GM19468 (cell line): ENCODE measurements around the gene ZNF502.
"Not testable (repeated sequence)": the region's sequence is repeated elsewhere in the genome, so short reads cannot be mapped to it uniquely, and the experiment has no call there.

Experiments
- ATAC-seq: cut with Tn5 transposase; IDR thresholded peaks from one replicate; pipeline ENCODE4 v1.9.1; 2021; ENCODE audit warnings: mild to moderate bottlenecking, moderate library complexity, moderate number of reproducible peaks; ENCODE audit not compliant: unreplicated experiment; ENCODE audit errors: extremely low read depth

ZNF502 gene

GRCh38 chr3:44712455-44713075 is at the start of gene ZNF502:
ZNF502 (plus strand) TSS chr3:44712660; CDS start chr3:44720262, 7,602 bp downstream.
- no peak for ATAC-seq

DNA sequence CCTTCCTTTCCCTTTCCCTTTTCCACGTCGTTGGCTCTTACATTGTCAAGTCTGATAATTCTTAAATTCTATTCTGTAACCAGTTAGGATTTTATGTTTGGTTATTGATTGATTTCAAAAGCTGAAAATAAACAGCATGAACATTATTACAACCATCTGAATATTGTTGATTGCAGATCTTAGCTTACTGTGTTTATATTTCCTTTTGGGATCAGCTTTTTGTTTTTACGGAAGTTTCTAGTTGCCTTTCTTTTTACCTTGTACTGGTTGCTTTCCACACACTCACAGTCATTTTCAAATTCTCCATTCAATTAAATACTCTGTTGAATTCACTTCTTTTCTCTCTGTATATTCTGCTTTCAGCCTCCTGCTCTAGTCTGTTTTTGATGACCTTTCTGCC is 47.3 kb upstream of the ZNF502 start:
- no peak for ATAC-seq

GRCh38 chr3:44666346-44666745 is 46.1 kb upstream of the ZNF502 start:
- no peak for ATAC-seq

- ATAC-seq = no peak
Measured at GRCh38 chr3:44669760-44670159, 42.7 kb upstream of the ZNF502 start.

- ATAC-seq = not testable (repeated sequence)
Measured at GRCh38 chr3:44673466-44673865, 39.0 kb upstream of the ZNF502 start.

GRCh38 chr3:44674211-44674610 is 38.2 kb upstream of the ZNF502 start:
- ATAC-seq = no peak

GRCh38 chr3:44678480-44679116 is 33.9 kb upstream of the ZNF502 start:
- ATAC-seq = no peak

DNA sequence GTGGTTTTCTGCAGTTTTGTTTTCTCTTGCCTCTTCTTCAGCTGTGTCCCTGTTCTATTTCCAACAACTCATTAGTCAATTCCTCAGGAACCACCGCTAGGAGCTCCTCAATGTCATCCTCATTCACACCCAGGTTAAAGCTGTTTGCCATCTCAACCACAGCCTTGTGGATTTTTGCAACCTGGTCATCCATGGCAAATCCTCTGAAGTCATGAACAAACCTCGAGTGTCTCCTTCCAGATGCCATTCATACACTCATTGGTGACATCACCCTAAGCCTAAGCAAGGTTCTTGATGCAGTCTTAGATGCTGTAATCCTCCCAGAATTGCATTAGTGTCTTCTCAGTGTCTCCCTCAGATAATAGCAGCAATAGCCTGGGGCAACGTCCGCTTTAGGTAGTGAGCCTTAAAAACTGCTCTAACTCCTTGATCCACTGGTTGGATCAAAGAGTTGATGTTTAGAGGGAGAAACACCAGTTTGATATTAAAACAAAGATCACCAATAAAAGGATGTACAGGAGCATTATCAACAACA is 31.5 kb upstream of the ZNF502 start:
- ATAC-seq = no peak

DNA sequence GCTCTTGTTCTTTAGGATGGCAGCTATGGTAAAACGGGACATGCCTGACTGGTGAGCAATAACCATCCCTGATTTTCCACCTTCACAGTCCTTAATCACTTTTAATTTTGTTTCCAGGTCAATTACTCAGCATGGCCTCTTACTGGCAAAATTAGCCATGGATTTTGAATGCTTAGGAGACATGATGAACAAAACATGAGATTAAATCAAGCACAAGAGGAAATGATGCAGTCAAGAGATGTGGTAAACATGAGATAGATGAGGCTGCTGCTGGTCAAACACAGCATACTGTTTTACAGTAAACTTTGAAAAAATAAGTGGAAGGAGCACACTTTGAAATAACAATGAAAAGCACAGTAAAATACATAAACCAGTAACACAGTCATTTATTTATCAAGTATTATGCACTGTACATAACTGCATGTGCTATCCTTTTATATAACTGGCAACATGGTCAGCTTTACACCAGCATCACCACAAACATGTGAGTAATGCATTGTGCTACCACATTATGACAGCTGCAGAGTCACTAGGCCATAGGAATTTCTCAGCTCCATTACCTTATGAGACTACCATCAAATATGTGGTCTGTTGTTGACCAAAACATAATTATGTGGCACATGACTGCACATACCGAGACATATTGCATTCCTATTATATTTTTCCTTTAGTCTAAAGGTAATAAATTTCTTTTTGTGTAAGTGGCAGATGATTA is 30.1 kb upstream of the ZNF502 start:
- no peak for ATAC-seq

DNA sequence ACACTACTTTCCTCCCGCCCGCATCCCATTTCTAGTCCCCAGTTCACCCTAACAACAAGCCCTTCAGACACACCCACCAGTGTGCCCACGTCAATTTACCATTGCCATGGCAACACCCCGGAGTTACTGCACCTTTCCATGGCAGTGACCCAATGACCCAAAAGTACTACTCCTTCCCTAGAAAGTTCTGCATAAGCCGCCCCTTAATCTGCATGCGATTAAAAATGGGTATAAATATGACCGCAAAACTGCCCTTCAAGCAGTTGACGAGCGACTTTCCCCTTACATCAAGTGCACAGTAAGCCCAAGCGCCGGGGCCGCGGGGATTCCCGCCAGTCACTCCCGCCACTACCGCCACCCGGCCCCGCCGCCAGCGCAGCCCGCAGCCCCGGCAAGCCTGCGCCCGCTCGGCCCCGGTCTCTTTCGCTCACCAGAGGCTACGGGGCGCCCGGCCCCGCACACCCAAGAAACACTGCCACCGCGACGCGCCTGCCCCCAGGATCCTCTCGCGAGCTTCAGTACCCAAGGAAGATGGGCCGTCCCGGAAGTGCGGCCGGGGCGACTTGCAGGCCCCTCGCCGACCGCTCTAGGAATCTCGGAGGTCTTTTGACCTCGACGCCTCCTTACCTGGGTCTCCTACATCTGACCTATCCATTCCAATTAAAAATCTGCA is 27.2 kb upstream of the ZNF502 start:
- no peak for ATAC-seq

DNA sequence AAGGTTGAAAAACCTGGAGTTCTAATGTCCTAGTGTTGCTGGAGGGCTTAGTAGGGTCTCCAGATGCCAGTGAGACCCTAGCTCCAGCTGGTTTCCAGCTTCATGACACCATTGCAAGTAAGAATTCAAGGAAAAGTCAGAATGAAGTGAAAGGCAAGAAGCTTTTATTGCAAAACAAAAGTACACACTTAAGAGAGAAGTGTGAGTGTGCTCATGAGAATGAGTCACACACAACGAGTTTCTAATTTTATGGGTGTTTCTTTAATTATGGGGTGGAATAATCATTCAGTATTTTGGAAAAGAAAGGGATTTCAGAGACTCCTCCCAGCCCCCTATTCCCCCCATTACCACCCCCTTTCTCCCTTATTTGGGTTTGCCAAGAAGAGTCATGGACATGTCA is 24.6 kb upstream of the ZNF502 start:
- ATAC-seq = no peak

DNA sequence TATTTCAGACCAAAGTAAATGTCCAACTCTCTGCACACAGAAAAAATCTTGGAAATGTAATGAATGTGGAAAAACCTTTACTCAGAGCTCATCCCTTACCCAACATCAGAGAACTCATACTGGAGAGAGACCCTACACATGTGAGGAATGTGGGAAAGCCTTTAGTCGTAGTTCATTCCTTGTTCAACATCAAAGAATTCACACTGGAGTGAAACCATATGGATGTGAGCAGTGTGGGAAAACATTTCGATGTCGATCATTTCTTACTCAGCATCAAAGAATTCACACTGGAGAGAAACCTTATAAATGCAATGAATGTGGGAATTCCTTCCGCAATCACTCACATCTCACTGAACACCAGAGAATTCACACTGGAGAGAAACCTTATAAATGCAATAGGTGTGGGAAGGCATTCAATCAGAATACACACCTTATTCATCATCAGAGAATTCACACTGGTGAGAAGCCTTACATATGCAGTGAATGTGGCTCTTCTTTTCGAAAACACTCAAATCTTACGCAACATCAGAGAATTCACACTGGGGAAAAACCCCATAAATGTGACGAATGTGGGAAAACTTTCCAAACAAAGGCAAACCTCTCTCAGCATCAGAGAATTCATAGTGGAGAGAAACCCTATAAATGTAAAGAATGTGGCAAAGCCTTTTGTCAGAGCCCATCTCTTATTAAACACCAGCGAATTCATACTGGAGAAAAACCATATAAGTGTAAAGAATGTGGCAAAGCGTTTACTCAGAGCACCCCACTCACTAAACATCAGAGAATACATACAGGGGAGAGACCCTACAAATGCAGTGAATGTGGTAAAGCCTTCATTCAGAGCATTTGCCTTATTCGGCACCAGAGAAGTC is 9.0 kb downstream of the ZNF502 start:
- ATAC-seq = no peak

GRCh38 chr3:44722103-44722401 is 9.6 kb downstream of the ZNF502 start:
- ATAC-seq = no peak

GRCh38 chr3:44729384-44729910 is 17.0 kb downstream of the ZNF502 start, which contains the start of gene ZNF501:
ZNF501 (plus strand) TSS chr3:44729635; CDS start chr3:44734422, 4,787 bp downstream.
- peak; percentile 77 for ATAC-seq

- no peak for ATAC-seq
Measured at GRCh38 chr3:44734646-44735168, 22.2 kb downstream of the ZNF502 start.

DNA sequence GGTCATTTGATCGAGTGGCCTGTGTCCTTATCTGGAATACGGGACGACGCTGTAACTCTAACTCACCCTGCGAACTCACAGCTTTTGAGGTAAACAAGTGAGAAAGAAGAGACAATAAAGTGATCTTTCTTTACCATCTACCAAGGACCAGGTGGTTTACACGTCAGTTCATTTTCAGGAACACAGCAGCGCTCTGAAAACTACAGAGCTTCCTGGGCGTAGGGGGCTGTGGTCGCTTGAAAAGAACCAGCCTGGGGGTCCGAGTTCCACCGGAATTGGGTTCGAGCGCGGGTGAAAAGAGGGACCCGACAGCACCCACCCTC is 48.6 kb downstream of the ZNF502 start:
- ATAC-seq = no peak

DNA sequence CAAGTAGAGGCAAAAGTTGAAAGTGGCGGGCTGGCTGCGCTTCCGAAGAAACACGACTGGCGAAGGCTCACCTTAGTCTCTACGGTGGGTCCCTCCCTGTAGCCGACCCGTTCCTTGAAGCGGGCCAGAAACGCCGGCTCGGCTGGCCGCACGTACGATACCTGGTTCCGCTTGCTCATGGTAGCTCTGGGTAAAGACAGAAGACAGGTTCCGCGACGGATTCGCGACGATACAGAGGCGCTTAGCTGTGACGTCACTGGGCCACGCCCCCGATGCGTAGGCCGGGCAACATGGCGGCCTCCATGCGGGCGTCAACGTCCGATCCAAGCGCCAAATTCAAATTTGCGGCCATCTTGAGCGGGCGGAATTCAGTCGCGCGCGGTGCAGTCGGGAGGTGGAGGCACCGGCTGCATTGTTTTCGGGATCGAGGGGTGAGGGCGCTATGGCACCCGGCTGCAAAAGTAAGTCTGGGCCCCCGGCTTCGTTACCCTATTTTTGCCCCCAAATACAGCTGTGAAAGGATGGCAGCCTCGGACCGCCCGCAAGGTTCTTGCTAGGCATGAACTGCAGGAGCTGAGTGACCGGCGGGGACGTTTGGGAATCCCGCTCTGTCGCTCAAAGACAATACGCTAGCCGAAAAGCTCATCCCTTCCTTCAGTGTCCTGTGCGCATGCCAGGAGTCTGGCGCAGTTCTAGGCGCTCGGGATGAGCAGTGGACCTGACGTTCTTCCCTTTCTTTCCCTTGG is 49.1 kb downstream of the ZNF502 start, which contains the start of the genes KIAA1143 and KIF15:
KIAA1143 (minus strand) TSS at position 196 of the 746 bp plus-strand sequence; CDS start at position 179, 17 bp downstream.
KIF15 (plus strand) TSS at position 371 of the 746 bp plus-strand sequence; CDS start at position 443, 72 bp downstream.
- ATAC-seq = peak; percentile 88

DNA sequence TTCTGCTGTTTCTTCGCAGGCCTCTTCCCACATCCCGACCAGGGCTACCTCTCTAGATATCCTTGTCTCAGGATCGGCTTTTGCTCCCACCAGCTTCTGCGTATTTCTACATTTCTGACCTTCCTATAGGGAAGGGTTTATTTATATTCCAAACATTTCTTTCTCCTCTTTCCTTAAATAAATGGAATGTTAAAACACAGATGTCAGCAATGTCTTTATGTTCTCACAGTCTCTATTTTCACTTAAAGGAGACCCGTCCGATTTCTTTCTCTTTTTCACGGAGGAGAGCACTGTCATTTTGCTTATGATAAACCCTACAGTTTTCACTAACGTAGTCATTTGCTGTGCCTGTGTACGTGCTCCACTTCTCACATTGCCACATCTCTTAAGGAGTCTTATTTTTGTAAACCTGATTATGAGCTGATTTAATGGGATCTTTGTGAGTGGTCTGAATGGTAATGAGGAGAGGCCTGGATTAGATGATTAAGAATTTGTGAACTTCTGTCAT is 49.8 kb downstream of the ZNF502 start:
- ATAC-seq = no peak
